ENCODE measurements around the gene NRDE2.
"Not testable (repeated sequence)": the region's sequence is repeated elsewhere in the genome, so short reads cannot be mapped to it uniquely, and the experiment has no call there.

Gene NRDE2

DNA sequence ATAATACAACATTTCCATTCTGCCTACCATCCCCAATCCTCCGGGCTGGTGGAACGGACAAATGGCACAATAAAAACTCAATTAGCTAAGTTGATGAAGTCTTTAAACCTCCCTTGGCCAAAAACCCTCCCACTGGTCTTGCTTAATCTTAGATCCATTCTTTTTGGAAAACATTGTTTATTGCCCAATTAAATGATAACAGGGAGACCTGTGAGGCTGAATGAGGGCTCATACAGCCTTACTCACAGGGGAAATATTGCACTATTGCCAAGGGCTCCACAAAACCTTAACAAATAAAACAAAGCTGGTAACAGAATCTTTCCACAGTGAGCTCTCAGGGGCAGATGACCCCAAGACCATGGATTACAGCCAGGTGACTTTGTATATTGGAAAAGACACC is 83.1 kb downstream of the NRDE2 start (continued):
- TF ChIP-seq SCRT1 (tag by site-specific recombination; IDR thresholded peaks at IDR 0.05; ENCODE audit: borderline replicate concordance) (peak; percentile 62; the same call in 1 of the 2 replicates), ZNF664 (tag by site-specific recombination; IDR thresholded peaks at IDR 0.05) (no peak), ZFHX2 (tag by site-specific recombination; conservative IDR thresholded peaks at IDR 0.05) (peak; percentile 24; the same call in 1 of the 2 replicates), ZNF473 (tag by site-specific recombination; IDR thresholded peaks at IDR 0.05) (no peak), ZNF341 (tag by site-specific recombination; IDR thresholded peaks at IDR 0.05; ENCODE audit: low read depth) (no peak), GFI1B (tag by site-specific recombination; IDR thresholded peaks at IDR 0.05) (no peak), ZNF324 (tag by site-specific recombination; IDR thresholded peaks at IDR 0.05) (no peak), ZNF133 (tag by site-specific recombination; IDR thresholded peaks at IDR 0.05) (no peak)
- TF ChIP-seq, protein P1, sequence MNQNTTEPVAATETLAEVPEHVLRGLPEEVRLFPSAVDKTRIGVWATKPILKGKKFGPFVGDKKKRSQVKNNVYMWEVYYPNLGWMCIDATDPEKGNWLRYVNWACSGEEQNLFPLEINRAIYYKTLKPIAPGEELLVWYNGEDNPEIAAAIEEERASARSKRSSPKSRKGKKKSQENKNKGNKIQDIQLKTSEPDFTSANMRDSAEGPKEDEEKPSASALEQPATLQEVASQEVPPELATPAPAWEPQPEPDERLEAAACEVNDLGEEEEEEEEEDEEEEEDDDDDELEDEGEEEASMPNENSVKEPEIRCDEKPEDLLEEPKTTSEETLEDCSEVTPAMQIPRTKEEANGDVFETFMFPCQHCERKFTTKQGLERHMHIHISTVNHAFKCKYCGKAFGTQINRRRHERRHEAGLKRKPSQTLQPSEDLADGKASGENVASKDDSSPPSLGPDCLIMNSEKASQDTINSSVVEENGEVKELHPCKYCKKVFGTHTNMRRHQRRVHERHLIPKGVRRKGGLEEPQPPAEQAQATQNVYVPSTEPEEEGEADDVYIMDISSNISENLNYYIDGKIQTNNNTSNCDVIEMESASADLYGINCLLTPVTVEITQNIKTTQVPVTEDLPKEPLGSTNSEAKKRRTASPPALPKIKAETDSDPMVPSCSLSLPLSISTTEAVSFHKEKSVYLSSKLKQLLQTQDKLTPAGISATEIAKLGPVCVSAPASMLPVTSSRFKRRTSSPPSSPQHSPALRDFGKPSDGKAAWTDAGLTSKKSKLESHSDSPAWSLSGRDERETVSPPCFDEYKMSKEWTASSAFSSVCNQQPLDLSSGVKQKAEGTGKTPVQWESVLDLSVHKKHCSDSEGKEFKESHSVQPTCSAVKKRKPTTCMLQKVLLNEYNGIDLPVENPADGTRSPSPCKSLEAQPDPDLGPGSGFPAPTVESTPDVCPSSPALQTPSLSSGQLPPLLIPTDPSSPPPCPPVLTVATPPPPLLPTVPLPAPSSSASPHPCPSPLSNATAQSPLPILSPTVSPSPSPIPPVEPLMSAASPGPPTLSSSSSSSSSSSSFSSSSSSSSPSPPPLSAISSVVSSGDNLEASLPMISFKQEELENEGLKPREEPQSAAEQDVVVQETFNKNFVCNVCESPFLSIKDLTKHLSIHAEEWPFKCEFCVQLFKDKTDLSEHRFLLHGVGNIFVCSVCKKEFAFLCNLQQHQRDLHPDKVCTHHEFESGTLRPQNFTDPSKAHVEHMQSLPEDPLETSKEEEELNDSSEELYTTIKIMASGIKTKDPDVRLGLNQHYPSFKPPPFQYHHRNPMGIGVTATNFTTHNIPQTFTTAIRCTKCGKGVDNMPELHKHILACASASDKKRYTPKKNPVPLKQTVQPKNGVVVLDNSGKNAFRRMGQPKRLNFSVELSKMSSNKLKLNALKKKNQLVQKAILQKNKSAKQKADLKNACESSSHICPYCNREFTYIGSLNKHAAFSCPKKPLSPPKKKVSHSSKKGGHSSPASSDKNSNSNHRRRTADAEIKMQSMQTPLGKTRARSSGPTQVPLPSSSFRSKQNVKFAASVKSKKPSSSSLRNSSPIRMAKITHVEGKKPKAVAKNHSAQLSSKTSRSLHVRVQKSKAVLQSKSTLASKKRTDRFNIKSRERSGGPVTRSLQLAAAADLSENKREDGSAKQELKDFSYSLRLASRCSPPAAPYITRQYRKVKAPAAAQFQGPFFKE (tag by site-specific recombination; IDR thresholded peaks at IDR 0.05; ENCODE audit: borderline replicate concordance) = no peak
- TF ChIP-seq, protein P2, sequence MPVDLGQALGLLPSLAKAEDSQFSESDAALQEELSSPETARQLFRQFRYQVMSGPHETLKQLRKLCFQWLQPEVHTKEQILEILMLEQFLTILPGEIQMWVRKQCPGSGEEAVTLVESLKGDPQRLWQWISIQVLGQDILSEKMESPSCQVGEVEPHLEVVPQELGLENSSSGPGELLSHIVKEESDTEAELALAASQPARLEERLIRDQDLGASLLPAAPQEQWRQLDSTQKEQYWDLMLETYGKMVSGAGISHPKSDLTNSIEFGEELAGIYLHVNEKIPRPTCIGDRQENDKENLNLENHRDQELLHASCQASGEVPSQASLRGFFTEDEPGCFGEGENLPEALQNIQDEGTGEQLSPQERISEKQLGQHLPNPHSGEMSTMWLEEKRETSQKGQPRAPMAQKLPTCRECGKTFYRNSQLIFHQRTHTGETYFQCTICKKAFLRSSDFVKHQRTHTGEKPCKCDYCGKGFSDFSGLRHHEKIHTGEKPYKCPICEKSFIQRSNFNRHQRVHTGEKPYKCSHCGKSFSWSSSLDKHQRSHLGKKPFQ (tag by site-specific recombination; IDR thresholded peaks at IDR 0.05) = no peak

DNA sequence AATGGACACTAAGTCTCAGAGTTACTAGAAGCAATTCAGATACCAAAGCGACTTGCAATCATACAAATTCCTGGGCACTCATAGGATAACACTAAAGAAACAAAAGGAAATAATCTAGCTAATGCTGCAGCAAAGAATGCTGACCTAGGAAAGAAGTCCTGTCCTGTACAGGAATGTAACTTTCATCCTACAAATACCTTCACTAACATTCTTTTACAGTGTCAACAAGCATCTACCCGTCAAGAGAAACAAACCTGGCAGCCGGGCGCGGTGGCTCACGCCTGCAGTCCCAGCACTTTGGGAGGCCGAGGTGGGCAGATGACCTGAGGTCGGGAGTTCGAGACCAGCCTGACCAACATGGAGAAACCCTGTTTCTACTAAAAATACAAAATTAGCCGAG is 84.3 kb downstream of the NRDE2 start:
- not testable (repeated sequence) for H3K27ac ChIP-seq (ENCODE audit: extremely low read depth, low read depth, low read length); H3K4me1 ChIP-seq (ENCODE audit: control insufficient read depth, insufficient read depth, low read length); H3K9me3 ChIP-seq (ENCODE audit: control insufficient read depth, insufficient read depth, low read depth, low read length); H3K4me3 ChIP-seq (ENCODE audit: low read depth, low read length); H3K36me3 ChIP-seq (ENCODE audit: control insufficient read depth in 2 of 2, insufficient read depth in 1 of 2, low read length in 2 of 2)
- ChIA-PET CTCF (interaction anchor here (0.6 to 1.2 kb wide), 4 partner anchors 12 to 490 kb away, joined by 3 to 6 read pairs (median 4); no protein-coding TSS in a partner anchor), POLR2A (interaction anchor here (1.1 kb wide), 1 partner anchor 9 kb away, joined by 3 read pairs; the partner anchor contains the start of gene PSMC1)

DNA sequence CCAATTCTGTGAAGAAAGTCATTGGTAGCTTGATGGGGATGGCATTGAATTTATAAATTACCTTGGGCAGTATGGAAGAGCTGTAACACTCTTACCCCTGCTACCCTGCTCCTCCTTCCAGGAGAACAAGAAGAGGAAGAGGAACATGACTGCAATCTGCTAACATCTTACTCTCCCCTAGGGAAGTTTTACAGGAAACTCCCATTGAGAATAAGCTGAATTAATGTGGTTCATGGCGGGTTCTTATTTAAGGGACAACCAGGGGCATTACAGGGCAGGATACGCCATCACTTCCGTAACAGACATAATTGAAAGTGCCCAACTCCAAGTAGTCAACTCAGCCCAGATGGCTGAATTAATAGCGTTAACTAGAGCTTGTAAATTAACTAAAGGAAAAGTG is 84.8 kb downstream of the NRDE2 start:
- ChIA-PET CTCF (interaction anchor here (0.8 to 1.2 kb wide), 2 partner anchors 11 to 274 kb away, joined by 3 to 6 read pairs; no protein-coding TSS in a partner anchor), POLR2A (interaction anchor here (1.1 kb wide), 1 partner anchor 9 kb away, joined by 3 read pairs; the partner anchor contains the start of gene PSMC1)
- TF ChIP-seq ZNF792 (tag by site-specific recombination; IDR thresholded peaks at IDR 0.05) = no peak
- no peak for TF ChIP-seq ZNF571 (tag by site-specific recombination; IDR thresholded peaks at IDR 0.05)
- TF ChIP-seq ZNF138 (tag by site-specific recombination; IDR thresholded peaks at IDR 0.05; ENCODE audit: borderline replicate concordance) = no peak
- TF ChIP-seq, protein P3, sequence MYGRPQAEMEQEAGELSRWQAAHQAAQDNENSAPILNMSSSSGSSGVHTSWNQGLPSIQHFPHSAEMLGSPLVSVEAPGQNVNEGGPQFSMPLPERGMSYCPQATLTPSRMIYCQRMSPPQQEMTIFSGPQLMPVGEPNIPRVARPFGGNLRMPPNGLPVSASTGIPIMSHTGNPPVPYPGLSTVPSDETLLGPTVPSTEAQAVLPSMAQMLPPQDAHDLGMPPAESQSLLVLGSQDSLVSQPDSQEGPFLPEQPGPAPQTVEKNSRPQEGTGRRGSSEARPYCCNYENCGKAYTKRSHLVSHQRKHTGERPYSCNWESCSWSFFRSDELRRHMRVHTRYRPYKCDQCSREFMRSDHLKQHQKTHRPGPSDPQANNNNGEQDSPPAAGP (tag by site-specific recombination; IDR thresholded peaks at IDR 0.05) = no peak
- no peak for TF ChIP-seq ZNF211 (tag by site-specific recombination; IDR thresholded peaks at IDR 0.05; ENCODE audit: low read depth)
- no peak for TF ChIP-seq MZF1 (tag by site-specific recombination; IDR thresholded peaks at IDR 0.05; ENCODE audit: borderline replicate concordance)
- no peaks in the 10 kb centered on the region for H3K4me1 ChIP-seq (ENCODE audit: control insufficient read depth, insufficient read depth, low read length)
- H3K4me3 ChIP-seq (ENCODE audit: low read depth, low read length) = no peak overlapping the region
- no peak overlapping the region for H3K27ac ChIP-seq (ENCODE audit: extremely low read depth, low read depth, low read length)
- no peaks in the 10 kb centered on the region for H3K36me3 ChIP-seq (ENCODE audit: control insufficient read depth in 2 of 2, insufficient read depth in 1 of 2, low read length in 2 of 2)
- no peaks in the 10 kb centered on the region for H3K9me3 ChIP-seq (ENCODE audit: control insufficient read depth, insufficient read depth, low read depth, low read length)
